Breast epithelium (tissue), 3 donors: ENCODE data around the gene NFE2L2.

Experiments
- POLR2A ChIP-seq: fragments of 450-650 bp; IDR thresholded peaks from one replicate; pipeline ENCODE4 v1.6.1; 2016; ENCODE audit warnings: antibody characterized with exemption, mild to moderate bottlenecking, moderate library complexity
- POLR2AphosphoS5 ChIP-seq, 3 donors: sonication (generic); formaldehyde crosslinking; IDR thresholded peaks; one replicate each; pipeline ENCODE4 v1.6.1; 2017; ENCODE audit warnings: antibody characterized with exemption in 3 of 3
- TF ChIP-seq, protein P1 (sequence below), 3 donors: fragments of 450-650 bp; IDR thresholded peaks; one replicate each; pipeline ENCODE4 v1.5.1; 2016 to 2017; ENCODE audit warnings: antibody characterized with exemption in 3 of 3, mild to moderate bottlenecking in 3 of 3, moderate library complexity in 3 of 3

- TF ChIP-seq, protein P1, sequence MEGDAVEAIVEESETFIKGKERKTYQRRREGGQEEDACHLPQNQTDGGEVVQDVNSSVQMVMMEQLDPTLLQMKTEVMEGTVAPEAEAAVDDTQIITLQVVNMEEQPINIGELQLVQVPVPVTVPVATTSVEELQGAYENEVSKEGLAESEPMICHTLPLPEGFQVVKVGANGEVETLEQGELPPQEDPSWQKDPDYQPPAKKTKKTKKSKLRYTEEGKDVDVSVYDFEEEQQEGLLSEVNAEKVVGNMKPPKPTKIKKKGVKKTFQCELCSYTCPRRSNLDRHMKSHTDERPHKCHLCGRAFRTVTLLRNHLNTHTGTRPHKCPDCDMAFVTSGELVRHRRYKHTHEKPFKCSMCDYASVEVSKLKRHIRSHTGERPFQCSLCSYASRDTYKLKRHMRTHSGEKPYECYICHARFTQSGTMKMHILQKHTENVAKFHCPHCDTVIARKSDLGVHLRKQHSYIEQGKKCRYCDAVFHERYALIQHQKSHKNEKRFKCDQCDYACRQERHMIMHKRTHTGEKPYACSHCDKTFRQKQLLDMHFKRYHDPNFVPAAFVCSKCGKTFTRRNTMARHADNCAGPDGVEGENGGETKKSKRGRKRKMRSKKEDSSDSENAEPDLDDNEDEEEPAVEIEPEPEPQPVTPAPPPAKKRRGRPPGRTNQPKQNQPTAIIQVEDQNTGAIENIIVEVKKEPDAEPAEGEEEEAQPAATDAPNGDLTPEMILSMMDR (IDR thresholded peaks at IDR 0.05): no peak
- TF ChIP-seq POLR2AphosphoS5 (IDR thresholded peaks at IDR 0.05): no peak
- TF ChIP-seq POLR2A: no peak
Observed at GRCh38 chr2:177251165-177251542, 13.4 kb downstream of the NFE2L2 start.
